Iris pigment epithelial cell (primary cell): Measurements from ENCODE around the gene SPINT1.

ENCODE experiments used
- DNase-seq: peaks from one replicate; pipeline ENCODE4 v3.0.0-alpha.2; 2011; ENCODE audit warnings: low read depth

SPINT1 gene

DNA sequence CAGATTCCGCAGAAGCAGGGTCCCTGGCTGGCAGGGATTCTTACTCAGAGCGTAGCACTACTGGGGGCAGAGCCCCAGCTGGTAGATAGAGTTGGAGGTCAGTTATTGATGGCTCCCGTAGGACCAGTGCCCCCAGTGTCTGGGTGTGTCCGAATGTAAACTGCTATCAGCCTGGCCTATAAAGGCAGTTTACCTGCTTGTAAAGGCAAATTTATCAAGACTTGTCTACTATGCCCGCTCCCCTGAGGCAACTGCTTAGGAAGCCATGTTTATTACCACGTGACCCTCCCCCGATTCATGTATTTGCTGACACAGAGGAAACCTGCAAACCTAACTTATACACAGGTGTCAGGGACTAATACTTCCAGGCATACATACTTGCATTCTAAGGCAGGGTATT, 14.7 kb upstream of the SPINT1 start:
- no peak for DNase-seq

DNA sequence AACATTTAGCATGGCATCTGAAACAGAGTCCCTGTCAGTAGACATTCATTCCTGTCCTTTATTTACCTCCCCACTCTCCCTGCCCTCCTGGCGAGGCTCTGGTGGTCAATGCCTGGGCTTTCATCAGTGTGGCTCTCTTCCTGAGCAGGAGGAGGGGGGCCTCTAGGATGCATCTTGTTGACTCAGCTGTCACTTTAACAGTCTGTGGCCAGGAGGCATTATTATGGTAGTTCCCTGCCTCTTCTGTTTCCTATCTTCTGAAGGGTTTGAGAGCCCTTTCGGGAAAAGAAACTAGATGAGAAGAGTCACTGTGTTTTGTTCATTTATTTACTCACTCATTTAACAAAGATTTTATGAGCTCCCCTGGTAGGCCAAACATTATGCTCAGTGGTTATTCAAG, 13.0 kb upstream of the SPINT1 start:
- DNase-seq: no peak

DNA sequence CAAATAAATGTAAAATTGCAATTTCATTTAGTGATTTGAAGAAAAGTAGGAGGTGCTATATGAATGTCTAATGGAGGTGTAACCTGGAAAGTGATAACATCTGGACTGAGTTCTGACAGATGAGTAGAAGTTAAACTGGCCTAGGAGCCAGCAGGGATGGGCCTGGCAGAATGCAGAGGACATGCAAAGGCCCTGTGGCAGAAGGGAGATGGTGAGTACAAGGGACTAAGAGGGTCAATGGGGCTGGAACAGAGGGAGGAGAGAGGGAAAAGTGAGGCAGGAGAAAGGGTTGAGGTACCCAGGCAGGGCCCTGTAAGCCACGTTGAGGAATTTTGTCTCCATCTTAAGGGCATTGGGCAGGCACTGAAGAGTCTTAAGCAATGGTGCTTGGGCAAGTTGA, 12.0 kb upstream of the SPINT1 start:
- DNase-seq: no peak

DNA sequence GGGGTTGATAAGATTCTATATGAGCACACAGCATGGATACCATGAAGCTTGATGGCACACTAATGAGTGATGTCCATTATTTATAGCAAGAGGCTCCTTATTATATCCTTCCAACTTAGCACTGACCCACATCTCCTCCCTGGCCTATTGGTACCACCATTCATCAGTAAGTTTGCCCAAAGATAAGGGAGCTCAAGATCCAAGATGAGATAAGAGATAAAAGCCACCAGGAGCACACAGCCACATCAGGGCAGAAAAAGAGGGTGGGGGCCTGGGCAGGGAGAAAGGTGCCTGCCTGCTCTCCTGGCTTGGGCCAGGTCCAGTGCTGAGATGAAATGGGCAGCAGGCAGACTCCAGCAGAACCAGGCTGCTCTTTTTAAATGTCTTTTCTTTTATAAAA, 10.9 kb upstream of the SPINT1 start:
- no peak for DNase-seq

DNA sequence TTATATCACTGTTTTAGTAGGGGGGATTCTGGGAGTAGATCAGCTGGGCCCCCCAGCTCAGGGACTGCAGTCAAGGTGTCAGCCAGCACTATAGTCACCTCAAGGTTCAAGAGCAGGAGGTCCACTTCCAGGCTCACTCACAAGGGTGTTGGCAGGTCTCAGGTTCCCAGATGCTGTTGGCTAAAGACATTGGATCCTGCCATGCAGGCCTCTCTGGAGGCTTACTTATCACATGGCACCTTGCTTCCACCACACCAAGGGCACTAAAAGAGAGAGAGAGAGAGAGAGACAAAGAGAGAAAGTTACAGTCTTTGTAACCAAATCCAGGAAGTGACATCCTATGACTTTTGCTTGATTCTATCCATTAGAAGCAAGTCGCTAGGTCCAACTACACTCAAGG, 7.8 kb upstream of the SPINT1 start:
- DNase-seq: no peak

DNA sequence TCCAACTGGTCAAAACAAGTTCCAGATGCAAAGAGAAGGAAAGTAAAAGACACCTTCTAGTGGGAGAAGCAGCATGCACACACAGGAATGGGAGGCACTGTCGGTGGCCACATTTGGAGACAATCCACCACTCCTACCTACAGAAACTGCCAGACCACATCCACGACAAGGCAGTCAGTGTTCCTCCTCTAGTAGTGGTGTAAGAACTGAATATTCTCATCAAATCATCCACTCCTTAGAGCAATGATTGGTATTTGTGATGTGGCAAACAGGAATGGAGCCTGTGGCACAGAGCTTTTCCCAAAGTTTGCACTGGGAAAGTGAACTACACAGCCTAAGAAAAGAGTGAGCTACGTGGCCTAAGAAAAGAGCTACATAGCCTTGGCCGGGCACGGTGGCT, 5.1 kb upstream of the SPINT1 start:
- DNase-seq: no peak

DNA sequence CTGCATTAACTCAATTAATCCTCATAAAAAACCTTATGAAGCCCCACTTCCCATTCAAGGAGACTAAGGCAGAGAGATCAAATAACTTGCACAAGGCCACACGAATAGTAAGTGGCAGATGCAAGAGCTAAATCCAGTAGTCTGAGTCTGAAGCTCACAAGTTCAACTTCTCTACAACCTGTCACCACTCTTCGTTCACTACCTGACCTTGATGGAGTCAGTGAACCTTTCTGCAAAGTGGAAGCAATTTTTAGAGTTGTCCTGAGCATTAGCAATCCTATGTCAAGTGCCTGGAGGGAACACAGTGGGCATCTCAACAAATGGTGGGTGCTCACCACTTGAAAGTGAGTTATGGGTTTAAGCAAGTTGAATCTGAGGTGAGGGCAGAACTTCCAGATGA, 2.1 kb upstream of the SPINT1 start:
- DNase-seq: no peak

DNA sequence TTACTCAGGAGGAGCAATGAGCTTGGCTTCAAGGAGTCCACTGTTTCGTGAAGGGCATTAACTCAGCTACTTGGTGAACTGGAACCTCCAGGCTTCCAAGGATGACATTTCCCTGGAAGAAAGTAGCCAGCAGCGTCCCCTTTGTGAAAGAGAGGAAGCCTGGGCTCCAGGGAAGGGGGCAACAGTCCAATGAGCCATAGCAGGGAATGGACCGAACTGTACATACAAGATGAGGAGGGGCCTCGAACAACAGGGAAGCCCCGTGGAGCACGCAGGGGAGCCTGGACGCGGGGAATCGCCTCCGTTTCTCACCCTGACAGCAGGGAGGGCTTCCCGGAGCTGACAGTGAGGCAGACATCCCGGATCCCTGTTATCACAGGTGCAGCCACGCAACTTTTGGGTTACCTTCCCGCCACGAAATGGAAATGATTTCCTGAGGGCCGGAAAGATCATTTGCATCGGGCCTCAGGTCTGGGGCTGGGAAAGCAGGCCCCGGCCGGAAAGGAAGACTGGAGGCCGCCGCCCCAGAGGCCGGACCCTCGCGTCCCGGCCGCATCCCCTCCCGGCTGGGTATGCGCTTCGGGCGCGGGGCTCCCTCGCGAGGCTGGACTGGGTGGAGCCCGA, 475 bp upstream of the SPINT1 start:
- DNase-seq: no peak

DNA sequence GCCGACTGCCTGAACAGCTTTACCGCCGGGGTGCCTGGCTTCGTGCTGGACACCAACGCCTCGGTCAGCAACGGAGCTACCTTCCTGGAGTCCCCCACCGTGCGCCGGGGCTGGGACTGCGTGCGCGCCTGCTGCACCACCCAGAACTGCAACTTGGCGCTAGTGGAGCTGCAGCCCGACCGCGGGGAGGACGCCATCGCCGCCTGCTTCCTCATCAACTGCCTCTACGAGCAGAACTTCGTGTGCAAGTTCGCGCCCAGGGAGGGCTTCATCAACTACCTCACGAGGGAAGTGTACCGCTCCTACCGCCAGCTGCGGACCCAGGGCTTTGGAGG, 815 bp downstream of the SPINT1 start:
- DNase-seq: no peak

DNA sequence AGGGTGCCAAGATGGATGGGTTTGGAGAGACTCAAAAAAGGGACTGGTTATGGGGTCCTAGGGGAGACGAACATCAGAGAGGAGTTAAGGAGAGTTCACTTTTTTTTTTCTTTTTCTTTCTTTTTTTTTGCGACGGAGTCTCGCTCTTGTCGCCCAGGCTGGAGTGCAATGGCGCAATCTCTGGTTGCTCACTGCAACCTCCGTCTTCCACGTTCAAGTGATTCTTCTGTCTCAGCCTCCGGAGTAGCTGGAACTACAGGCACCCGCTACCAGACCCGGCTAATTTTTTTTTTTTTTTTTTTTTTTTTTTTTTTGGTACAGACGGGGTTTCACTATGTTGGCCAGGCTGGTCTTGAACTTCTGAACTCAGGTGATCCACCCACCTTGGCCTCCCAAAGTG, 1.2 kb downstream of the SPINT1 start:
- DNase-seq: no peak

DNA sequence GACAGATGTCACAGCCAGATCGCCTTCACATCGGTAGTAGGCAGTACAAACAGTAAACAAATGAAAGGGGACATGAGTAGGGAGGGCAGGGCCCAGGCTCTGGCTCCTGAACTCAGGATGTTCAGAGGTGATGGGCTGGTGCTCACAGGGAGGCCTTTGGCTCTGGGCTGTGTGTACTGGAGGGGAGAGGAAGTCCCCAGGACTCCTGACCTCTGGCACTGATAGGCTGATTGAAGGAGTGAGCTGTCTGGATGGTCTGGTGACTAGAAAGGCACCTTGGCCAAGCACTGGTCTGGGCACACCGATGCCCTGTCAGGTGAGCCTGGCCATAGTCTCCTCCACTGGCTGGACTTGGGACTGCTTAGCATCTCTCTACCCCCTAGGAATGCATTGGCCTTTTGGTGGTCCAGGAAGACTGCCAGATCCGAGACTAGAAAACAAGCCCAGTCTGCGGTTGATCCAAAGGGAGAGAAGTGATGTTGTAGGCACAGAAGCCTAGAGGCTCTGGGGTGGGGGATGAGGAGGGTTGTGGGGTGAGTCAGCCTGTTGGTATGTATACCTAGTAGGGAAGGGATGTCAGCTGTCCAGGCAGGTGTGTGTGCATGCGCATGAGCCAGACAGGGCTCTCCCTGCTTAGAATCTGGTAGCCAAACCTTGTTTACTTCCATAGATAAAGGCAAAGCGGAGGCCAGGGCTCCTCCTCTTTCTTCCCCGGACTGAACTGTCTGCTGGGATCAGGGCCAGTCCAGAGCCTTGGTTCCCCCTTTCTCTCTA, 1.9 kb downstream of the SPINT1 start:
- DNase-seq: no peak

DNA sequence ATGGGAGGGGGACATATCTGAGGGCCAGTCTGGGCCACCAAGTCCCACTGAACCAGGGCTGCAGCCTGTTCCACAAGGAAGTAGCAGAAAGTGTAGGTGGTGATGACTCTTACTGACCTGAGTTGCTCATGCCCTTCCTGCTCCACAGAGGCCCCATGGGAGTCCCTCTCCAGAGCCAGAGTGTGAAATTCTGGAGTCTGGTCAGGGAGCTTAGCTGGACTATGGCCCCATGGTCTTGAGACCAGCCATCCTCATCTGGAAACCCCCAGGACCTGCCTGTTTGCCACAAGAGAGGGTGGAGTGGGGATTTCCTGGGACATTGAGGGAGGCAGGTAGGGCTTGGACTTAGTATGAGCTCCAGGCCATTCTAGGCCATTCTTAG, 3.0 kb downstream of the SPINT1 start:
- DNase-seq: no peak

DNA sequence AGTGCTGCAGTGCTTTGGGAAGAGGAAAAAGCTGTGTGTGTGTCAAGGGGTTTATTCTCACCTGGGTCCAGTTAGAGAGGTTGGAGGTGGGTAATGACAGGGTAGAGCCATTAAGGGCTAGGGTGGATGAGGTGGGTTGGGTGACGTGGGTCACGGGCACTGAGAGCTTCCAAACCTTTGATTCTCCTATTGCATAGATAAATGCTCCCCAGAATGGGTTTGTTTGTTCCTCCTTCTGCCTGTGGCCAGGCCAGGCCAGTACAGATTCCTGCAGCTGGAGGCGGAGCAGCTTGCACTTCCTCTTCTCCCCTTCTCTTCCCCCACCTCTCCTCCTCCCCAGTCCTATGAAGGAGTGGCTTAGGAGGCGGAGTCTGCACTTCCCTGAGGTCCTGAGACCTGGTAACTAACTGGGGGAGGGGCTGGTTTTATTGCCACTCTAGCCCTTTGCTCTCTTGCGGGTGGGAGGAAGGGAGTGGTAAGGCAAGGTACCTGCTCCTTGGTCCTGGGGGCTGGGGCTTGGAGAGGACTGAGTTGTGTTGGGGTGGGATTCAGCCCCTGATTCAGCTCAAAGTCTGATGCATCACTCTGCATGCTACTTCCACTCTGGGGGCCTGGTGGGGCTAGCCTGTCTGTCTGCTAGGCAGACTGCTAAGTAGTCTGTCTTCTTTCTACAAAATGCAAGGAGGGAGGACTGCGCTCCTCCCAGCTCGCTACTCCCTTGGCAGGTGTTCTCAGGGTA, 3.5 kb downstream of the SPINT1 start:
- peak; percentile 68 for DNase-seq

DNA sequence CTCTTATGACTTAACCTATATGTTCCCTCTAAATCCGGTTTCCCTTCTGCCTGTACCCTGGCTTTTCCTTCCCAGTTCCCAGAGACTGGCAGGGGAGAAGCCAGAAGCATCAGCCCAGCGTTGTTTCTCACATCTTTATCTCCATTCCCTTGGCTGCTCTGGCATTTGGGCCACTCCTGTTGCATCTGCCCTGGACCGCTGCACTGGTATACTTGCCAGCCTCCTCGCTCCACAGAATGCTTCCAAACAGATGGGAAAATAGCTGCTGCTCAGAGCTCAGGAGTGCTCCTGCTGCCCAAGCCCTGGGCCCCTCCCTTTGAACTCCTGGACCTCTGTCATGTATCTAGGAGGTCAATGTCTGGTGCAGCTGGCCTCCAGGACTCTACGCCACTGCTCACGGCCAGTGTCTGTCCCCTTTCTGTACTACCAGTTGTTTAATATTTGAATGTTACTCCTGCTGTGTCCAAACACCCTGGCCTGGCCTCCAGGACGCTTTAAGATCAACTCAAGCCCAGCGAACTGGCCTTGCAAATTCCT, 6.8 kb downstream of the SPINT1 start:
- DNase-seq: no peak

DNA sequence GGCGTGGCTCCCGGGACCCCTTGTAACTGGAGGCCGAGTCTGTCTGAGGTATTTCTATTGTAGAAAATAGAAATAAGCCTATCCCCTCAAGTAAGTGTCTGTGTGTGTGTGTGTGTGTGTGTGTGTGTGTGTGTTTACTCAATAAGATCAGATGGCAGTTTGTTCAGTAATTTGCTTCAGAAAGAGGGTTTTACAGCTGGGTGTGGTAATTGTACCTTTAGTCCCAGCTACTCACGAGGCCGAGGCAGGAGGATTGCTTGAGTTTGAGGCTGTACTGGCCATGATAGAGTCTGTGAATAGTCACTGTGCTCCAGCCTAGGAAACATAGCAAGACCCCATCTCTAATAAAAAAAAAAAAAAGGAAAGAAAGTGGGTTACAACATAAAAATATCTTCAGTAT, 8.7 kb downstream of the SPINT1 start:
- no peak for DNase-seq

DNA sequence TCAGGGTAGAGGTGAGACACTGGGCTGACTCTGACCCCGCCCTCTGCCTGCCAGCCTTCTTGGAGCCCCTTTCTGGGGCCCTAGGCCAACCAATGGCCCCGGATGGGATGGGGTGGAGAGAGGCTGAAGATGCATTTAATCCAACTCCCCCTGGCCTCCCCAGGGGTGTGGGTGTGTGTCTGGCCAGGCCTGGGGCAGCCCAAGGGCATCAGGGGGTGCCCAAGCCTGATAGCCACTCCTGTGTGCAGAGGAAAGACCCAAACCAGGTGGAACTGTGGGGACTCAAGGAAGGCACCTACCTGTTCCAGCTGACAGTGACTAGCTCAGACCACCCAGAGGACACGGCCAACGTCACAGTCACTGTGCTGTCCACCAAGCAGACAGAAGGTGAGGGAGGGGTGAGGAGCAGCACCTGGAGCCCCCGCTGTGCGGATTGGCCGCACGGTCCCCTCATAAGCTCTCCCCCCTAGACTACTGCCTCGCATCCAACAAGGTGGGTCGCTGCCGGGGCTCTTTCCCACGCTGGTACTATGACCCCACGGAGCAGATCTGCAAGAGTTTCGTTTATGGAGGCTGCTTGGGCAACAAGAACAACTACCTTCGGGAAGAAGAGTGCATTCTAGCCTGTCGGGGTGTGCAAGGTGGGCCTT, 9.5 kb downstream of the SPINT1 start:
- no peak for DNase-seq

DNA sequence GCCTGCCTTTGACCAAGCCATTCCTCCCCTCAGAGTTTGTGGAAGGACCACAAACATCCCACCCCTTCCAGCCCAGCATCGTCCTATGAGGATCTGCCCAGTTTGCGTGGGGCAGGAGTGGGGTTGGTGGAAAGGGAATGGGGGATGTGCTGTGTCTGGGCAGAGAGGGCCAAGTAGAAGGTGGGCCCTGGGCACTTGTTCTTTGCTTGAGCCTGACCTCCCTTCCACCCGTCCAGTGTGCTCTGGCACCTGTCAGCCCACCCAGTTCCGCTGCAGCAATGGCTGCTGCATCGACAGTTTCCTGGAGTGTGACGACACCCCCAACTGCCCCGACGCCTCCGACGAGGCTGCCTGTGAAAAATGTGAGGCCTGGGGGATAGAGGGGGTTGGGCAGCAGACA, 10.3 kb downstream of the SPINT1 start:
- no peak for DNase-seq

DNA sequence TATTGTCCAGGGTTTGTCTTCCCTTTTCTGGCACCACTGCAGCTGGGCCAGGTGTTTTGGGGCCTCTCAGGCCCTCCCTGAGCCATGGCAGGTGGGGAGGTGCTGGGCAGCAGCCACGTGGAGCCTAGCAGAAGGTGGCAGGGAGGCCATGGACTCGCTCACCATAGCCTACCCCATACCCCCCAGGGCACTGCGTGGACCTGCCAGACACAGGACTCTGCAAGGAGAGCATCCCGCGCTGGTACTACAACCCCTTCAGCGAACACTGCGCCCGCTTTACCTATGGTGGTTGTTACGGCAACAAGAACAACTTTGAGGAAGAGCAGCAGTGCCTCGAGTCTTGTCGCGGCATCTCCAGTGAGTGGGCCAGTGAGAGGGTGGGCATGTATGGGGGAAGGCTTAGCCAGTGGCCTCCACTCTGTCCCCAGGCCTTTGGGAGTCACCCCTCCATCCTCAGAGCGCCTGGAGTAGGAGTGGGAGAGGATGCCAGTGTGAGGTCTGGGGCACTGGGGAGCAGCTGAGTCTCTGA, 11.9 kb downstream of the SPINT1 start:
- DNase-seq: no peak

DNA sequence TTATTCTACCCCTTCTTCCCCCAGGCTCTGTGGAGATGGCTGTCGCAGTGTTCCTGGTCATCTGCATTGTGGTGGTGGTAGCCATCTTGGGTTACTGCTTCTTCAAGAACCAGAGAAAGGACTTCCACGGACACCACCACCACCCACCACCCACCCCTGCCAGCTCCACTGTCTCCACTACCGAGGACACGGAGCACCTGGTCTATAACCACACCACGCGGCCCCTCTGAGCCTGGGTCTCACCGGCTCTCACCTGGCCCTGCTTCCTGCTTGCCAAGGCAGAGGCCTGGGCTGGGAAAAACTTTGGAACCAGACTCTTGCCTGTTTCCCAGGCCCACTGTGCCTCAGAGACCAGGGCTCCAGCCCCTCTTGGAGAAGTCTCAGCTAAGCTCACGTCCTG, 12.9 kb downstream of the SPINT1 start:
- DNase-seq: no peak

DNA sequence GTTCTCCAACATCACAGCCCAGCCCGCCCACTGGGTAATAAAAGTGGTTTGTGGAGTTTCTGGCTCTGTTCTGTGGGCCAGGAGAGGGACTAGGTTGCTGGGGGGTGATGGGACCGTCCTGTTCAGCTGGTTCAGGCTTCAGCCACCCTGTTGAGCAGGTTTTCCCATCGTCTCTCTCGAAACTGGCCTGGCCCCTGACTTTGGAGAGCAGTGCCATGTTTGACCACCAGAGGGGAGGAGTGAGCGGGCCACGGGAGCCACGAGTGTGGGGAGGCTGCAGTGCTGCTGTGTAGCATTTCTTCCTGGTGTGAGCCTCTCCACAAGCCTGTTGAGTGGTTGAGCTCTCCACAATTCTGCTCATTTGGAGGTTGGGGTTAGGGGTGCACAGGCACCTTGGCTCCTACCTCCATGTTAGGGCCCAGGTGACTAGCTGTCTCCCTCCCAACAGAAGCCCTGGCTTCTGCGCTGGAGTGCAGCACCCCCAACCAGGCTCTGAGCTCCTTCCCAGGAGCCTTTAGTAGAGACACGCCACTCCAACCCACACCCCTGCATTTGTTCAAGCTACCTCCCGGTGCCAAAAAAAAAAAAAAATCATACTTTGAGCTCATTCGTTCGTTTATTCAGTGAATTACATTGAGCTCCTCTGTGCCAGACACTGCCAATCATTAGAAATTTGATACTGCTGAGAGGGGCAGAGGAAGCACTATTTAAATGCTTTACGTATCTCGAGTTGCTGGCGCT, 13.9 kb downstream of the SPINT1 start:
- peak; percentile 49 for DNase-seq

DNA sequence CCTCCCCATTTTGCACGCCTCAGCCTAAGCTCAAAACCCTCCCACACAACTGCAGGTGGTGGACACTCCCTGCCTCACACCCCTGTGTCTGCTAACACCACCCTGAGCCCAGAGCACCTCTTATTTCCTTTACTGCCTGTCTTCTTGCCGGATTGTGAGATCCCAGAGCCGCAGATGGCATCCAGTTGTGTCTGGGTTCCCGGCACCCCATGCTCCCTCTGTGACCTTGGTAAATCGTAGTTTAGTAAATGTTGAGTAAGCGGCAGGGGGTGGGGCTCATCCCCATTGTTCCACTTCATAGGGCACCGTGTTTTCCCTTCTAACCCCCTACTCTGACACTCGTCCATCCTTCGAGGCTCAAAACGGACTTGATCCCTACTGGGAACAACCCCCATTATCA, 14.9 kb downstream of the SPINT1 start:
- DNase-seq: no peak
